HepG2 (cell line): ENCODE measurements around the gene CDH23. TPM values are rescaled to one million over a fixed set of nuclear protein-coding genes. Genes with fewer than 3 reads are reported as not detected.

Source experiments
- ATAC-seq: fragments of 200-7000 bp; cut with Tn5 transposase; 3 replicates; pipeline ENCODE4 v1.9.1; 2020; ENCODE audit warnings: mild to moderate bottlenecking, moderate library complexity
- BruUV-seq: library from RNA; stranded (reverse); fragments of 400-500 nt; replicated peaks from 2 replicates; lab custom pipeline; 2021; lab: Mats Ljungman, UMichigan
- CTCF ChIA-PET: fragments of 300-600 bp; formaldehyde crosslinking; extraction: SDS; loops from one replicate; lab custom pipeline; 2021; ENCODE audit warnings: low total read pairs, inconsistent platforms, low intra/inter-chr PET ratio; lab: Yijun Ruan, JAX
- POLR2A ChIA-PET: fragments of 350-600 bp; sonication (Branson Sonifier 250); formaldehyde crosslinking; loops from one replicate; lab custom pipeline; 2020; ENCODE audit warnings: antibody characterized with exemption, inconsistent platforms; lab: Yijun Ruan, JAX
- DNase-seq: peaks from one replicate; pipeline ENCODE4 v3.0.0-alpha.2; 2015; ENCODE audit warnings: low spot score
- FAIRE-seq: peaks from 3 replicates; lab custom pipeline; 2011; peaks lifted over from hg19 to GRCh38; lab: Jason Lieb, UNC
- H2AFZ ChIP-seq: one replicate; pipeline ENCODE4 v1.6.1; 2011; ENCODE audit warnings: low read length, inconsistent platforms
- H3K27ac ChIP-seq: fragments of 300-600 bp; 3 replicates; pipeline ENCODE4 v1.8.0; 2011; ENCODE audit warnings: mixed run types, mild to moderate bottlenecking, mixed read lengths, low read length, inconsistent platforms; ENCODE audit not compliant: insufficient read depth; ENCODE audit errors: extremely low read length
- H3K27me3 ChIP-seq, 2 experiments: fragments of 200-600 bp in 1 of 2; 2 replicates in 1 of 2; 3 replicates in 1 of 2; pipeline versions ENCODE4 v1.6.0 to v1.8.0; 2011; ENCODE audit warnings: low read length in 2 of 2, mild to moderate bottlenecking in 2 of 2, moderate library complexity in 2 of 2, inconsistent platforms in 1 of 2; ENCODE audit not compliant: insufficient read depth in 2 of 2, control insufficient read depth in 1 of 2
- H3K36me3 ChIP-seq, 2 experiments: fragments of 200-600 bp in 1 of 2; replicated peaks in 1 of 2; 2 replicates in 1 of 2; 3 replicates in 1 of 2; pipeline versions ENCODE4 v1.5.1 to v1.8.0; 2011; ENCODE audit warnings: low read length in 2 of 2, inconsistent platforms in 1 of 2; ENCODE audit not compliant: insufficient read depth in 2 of 2, control insufficient read depth in 1 of 2
- H3K4me1 ChIP-seq: 2 replicates; pipeline ENCODE4 v1.5.1; 2012; ENCODE audit warnings: low read length, inconsistent platforms; ENCODE audit not compliant: insufficient read depth
- H3K4me2 ChIP-seq: 2 replicates; pipeline ENCODE4 v1.6.0; 2011; ENCODE audit warnings: low read depth, low read length, inconsistent platforms
- H3K4me3 ChIP-seq, 3 experiments: fragments of 200-600 bp in 1 of 3; sonication (generic), shearing (Covaris generic) in 1 of 3; replicated peaks in 1 of 3; 2 replicates each; pipeline ENCODE4 v1.5.1; 2011 to 2016; ENCODE audit warnings: low read length in 3 of 3, inconsistent platforms in 2 of 3, low read depth in 2 of 3, mild to moderate bottlenecking in 2 of 3, control low read depth in 1 of 3, mixed read lengths in 1 of 3; ENCODE audit not compliant: insufficient read depth in 1 of 3
- H3K79me2 ChIP-seq: one replicate; pipeline ENCODE4 v1.6.1; 2011; ENCODE audit warnings: low read length, inconsistent platforms; ENCODE audit not compliant: insufficient read depth
- H3K9ac ChIP-seq: 2 replicates; pipeline ENCODE4 v1.6.0; 2011; ENCODE audit warnings: mild to moderate bottlenecking, low read depth, low read length, inconsistent platforms; ENCODE audit not compliant: insufficient read depth
- H3K9me3 ChIP-seq: 2 replicates; pipeline ENCODE4 v1.5.1; 2012; ENCODE audit warnings: mild to moderate bottlenecking, low read length
- H4K20me1 ChIP-seq: 2 replicates; pipeline ENCODE4 v1.6.0; 2011; ENCODE audit warnings: inconsistent platforms, mild to moderate bottlenecking, low read length, moderate library complexity; ENCODE audit not compliant: insufficient read depth
- RFXAP ChIP-seq: sonication (generic); formaldehyde crosslinking; IDR thresholded peaks from 2 replicates; pipeline ENCODE4 v1.4.0; 2020; ENCODE audit warnings: missing genetic modification reagents, borderline replicate concordance
- TCF12 ChIP-seq, 2 experiments: fragments of 450-650 bp in 1 of 2; sonication (generic) in 1 of 2; formaldehyde crosslinking in 1 of 2; IDR thresholded peaks; 2 replicates each; pipeline versions ENCODE4 v1.6.1 to v1.8.0; 2017 to 2022; ENCODE audit warnings: antibody characterized with exemption in 1 of 2, mild to moderate bottlenecking in 1 of 2, missing genetic modification reagents in 1 of 2, moderate library complexity in 1 of 2
- ZIK1 ChIP-seq: sonication (generic); formaldehyde crosslinking; IDR thresholded peaks from 2 replicates; pipeline ENCODE4 v1.5.0; 2020; ENCODE audit warnings: mild to moderate bottlenecking, low read depth, missing genetic modification reagents, borderline replicate concordance
- ZNF577 ChIP-seq: sonication (generic); formaldehyde crosslinking; IDR thresholded peaks from 2 replicates; pipeline ENCODE4 v1.4.0; 2020; ENCODE audit warnings: mild to moderate bottlenecking, low read depth, missing genetic modification reagents, borderline replicate concordance
- WGBS: methylation state at CpG from one replicate; pipeline ENCODE4 v1.1.6; 2017; ENCODE audit warnings: low lambda C conversion rate; 5-methylcytosine and 5-hydroxymethylcytosine counted together
- in situ Hi-C: cut with HindIII; loops from 2 replicates; pipeline ENCODE4 v1.10.0; 2017; ENCODE audit warnings: low pct_unique_long_range_greater_than_20kb; ENCODE audit not compliant: extremely low pct_ligation_motif_present
- intact Hi-C: fragments of 100-400 bp; cut with micrococcal nuclease; formaldehyde crosslinking; loops from one replicate; pipeline ENCODE4 v1.10.0; 2022; ENCODE audit not compliant: unreplicated experiment
- polyA plus RNA-seq, 8 experiments: library from polyadenylated mRNA; depleted of rRNA in 3 of 8; stranded (reverse) in 7 of 8; unstranded in 1 of 8; fragments of >200 nt; fragmentation: Illumina TruSeq in 4 of 8; extraction: Trizol in 4 of 8; gene quantifications; 2 replicates each; pipeline versions ENCODE4 v1.2.1 to v1.2.3, GENCODE V29; 2011 to 2016; ENCODE audit warnings: low read depth in 4 of 8, missing spikeins in 1 of 8, mixed read lengths in 1 of 8; ENCODE audit not compliant: insufficient read depth in 1 of 8
- total RNA-seq, 5 experiments: library from RNA; depleted of rRNA; stranded (reverse); fragments of >200 nt; fragmentation: Illumina TruSeq; extraction: Trizol; gene quantifications; 2 replicates each; pipeline ENCODE4 v1.2.3, GENCODE V29; 2016; ENCODE audit warnings: low read depth in 1 of 5
- TF ChIP-seq, protein P1 (sequence below): sonication (generic); formaldehyde crosslinking; IDR thresholded peaks from 2 replicates; pipeline ENCODE4 v1.4.0; 2020; ENCODE audit warnings: missing genetic modification reagents

The CDH23 gene
- total and polyA plus RNA-seq, 2 of the 13 experiments (the other 11 are each of a cell fraction or from before 2014, with no cell fraction given): 0.13 TPM; not detected in 1

DNA sequence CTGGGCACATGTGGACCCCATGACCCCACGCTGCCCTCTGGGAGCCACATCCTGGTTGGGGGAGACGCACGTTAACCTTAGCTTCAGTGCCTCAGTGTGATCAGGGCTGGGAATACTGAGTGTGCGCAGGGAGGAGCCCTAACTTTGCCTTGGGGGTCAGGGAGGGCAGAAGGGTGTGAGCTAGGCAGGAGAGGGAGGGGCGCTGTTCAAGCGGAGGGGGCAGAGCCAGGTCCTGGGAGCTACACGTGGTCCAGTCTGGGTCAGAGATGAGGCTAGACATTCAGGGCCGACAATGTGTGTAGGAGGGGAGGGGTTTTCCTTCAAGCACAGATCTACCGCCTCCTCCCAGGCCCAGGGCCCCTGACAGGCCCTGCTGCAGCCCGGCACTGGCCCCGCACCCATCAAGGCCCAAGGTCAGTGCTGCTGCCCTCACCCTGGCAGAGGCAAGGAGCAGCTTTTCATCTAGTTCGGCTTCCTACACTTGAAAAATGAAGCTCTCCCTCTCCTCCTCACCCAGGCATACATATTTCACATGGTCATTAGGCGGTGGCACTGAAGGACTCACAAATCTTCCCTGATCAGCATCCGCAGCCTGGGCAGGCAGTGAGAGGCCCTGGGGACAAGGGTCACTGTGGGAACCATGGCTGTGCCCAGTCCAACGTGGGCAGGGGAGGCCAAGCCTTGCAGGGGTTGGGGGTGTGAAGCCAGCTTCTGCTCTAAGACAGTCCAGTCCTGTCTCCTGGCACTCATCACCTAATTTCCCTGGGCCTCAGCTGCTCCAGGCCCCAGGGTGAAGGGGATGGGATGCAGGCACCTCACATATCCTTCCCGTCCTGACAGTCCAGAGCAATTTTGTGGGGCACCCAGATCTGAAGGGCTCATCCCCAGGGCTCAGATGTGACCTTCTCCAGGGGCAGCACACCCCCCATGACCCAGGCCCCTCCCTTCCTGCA is 275.6 kb downstream of the CDH23 start:
- Histone ChIP-seq H3K27me3 (peaks cover 4 to 11% of the 10 kb centered on the region in 2 experiments; a peak in 2 of 5 replicates), H3K4me1 (no peaks in the 10 kb centered on the region), H3K4me2 (no peak overlapping the region), H4K20me1 (no peaks in the 10 kb centered on the region), H3K9me3 (no peaks in the 10 kb centered on the region), H3K27ac (no peak overlapping the region), H2AFZ (no peak overlapping the region), H3K9ac (no peak overlapping the region), H3K79me2 (no peaks in the 10 kb centered on the region), H3K4me3 (no peak overlapping the region), H3K36me3 (no peaks in the 10 kb centered on the region)
- FAIRE-seq (no peak), ATAC-seq (no peak; the same call in 2 of the 3 replicates), DNase-seq (no peak)
- TF ChIP-seq TCF12 (IDR thresholded peaks at IDR 0.05) (no peak), TCF12 (CRISPR knock-in tag; IDR thresholded peaks at IDR 0.05) (no peak), ZNF577 (CRISPR knock-in tag) (no peak), ZIK1 (no peak), RFXAP (CRISPR knock-in tag) (no peak)
- TF ChIP-seq, protein P1, sequence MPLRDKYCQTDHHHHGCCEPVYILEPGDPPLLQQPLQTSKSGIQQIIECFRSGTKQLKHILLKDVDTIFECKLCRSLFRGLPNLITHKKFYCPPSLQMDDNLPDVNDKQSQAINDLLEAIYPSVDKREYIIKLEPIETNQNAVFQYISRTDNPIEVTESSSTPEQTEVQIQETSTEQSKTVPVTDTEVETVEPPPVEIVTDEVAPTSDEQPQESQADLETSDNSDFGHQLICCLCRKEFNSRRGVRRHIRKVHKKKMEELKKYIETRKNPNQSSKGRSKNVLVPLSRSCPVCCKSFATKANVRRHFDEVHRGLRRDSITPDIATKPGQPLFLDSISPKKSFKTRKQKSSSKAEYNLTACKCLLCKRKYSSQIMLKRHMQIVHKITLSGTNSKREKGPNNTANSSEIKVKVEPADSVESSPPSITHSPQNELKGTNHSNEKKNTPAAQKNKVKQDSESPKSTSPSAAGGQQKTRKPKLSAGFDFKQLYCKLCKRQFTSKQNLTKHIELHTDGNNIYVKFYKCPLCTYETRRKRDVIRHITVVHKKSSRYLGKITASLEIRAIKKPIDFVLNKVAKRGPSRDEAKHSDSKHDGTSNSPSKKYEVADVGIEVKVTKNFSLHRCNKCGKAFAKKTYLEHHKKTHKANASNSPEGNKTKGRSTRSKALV (CRISPR knock-in tag): no peak
- intact Hi-C loops: no loop called here
- WGBS: 31% methylated on average over 7 of the region's 16 CpGs
- BruUV-seq: no TSS peak
- POLR2A ChIA-PET: no interaction called here
- CTCF ChIA-PET: no interaction called here
- in situ Hi-C loops: no loop called here
